Hepatocyte (in vitro differentiated cells): ENCODE data around the gene ADGRG7. TPM values are rescaled to one million over a fixed set of nuclear protein-coding genes. Genes with fewer than 3 reads are reported as not detected.

Experiments used
- DNase-seq: peaks from one replicate; pipeline ENCODE4 v3.0.0-alpha.2; 2016; ENCODE audit warnings: low spot score
- H2AFZ ChIP-seq: fragments of 200-600 bp; sonication (generic); 2 replicates; pipeline ENCODE4 v1.6.0; 2016; ENCODE audit warnings: antibody characterized with exemption, mild to moderate bottlenecking
- H3K27ac ChIP-seq: fragments of 200-600 bp; sonication (generic); 2 replicates; pipeline ENCODE4 v1.5.1; 2016; ENCODE audit warnings: mild to moderate bottlenecking
- H3K27me3 ChIP-seq: fragments of 200-600 bp; sonication (generic); 2 replicates; pipeline ENCODE4 v1.6.1; 2016
- H3K36me3 ChIP-seq: fragments of 200-600 bp; sonication (generic); replicated peaks from 2 replicates; pipeline ENCODE4 v1.5.1; 2016; ENCODE audit warnings: low read depth; ENCODE audit not compliant: insufficient read depth
- H3K4me1 ChIP-seq: fragments of 200-600 bp; sonication (generic); 2 replicates; pipeline ENCODE4 v1.5.1; 2016; ENCODE audit warnings: mild to moderate bottlenecking, moderate library complexity; ENCODE audit not compliant: insufficient read depth
- H3K4me2 ChIP-seq: fragments of 200-600 bp; sonication (generic); 2 replicates; pipeline ENCODE4 v1.6.0; 2016
- H3K4me3 ChIP-seq: fragments of 200-600 bp; sonication (generic); 2 replicates; pipeline ENCODE4 v1.5.1; 2016; ENCODE audit warnings: mild to moderate bottlenecking
- H3K79me2 ChIP-seq: fragments of 200-600 bp; sonication (generic); 2 replicates; pipeline ENCODE4 v1.6.0; 2017; ENCODE audit warnings: mild to moderate bottlenecking
- H3K9me2 ChIP-seq: fragments of 200-600 bp; sonication (generic); replicated peaks from 2 replicates; pipeline ENCODE4 v1.6.0; 2017; ENCODE audit warnings: mild to moderate bottlenecking; ENCODE audit not compliant: insufficient read depth
- H3K9me3 ChIP-seq: fragments of 200-600 bp; sonication (generic); 2 replicates; pipeline ENCODE4 v1.5.1; 2016; ENCODE audit warnings: low read depth, mild to moderate bottlenecking
- H4K20me1 ChIP-seq: fragments of 200-600 bp; sonication (generic); 2 replicates; pipeline ENCODE4 v1.6.0; 2016; ENCODE audit warnings: mild to moderate bottlenecking; ENCODE audit not compliant: insufficient read depth, poor library complexity, severe bottlenecking
- CTCF ChIP-seq: fragments of 200-600 bp; sonication (generic); IDR thresholded peaks from 2 replicates; pipeline ENCODE4 v1.5.1; 2016; ENCODE audit warnings: antibody characterized with exemption, mild to moderate bottlenecking; ENCODE audit not compliant: poor library complexity
- EZH2 ChIP-seq: fragments of 200-600 bp; sonication (generic); IDR thresholded peaks from 2 replicates; pipeline ENCODE4 v1.6.1; 2016; ENCODE audit warnings: antibody characterized with exemption, mild to moderate bottlenecking, borderline replicate concordance
- EZH2phosphoT487 ChIP-seq: fragments of 200-600 bp; sonication (generic); IDR thresholded peaks from one replicate; pipeline ENCODE4 v1.6.1; 2018; ENCODE audit warnings: antibody characterized with exemption, mild to moderate bottlenecking, low read depth, moderate library complexity; ENCODE audit not compliant: unreplicated experiment, severe bottlenecking
- WGBS: methylation state at CpG from one replicate; pipeline ENCODE4 v1.1.6; 2016; ENCODE audit warnings: low lambda C conversion rate; ENCODE audit errors: missing lambda C conversion rate; 5-methylcytosine and 5-hydroxymethylcytosine counted together
- polyA plus RNA-seq: library from polyadenylated mRNA; unstranded; fragments of >200 nt; fragmentation: Nextera tagmentation; extraction: Ambion mirVana; gene quantifications from 2 replicates; pipeline ENCODE4 v1.2.1, GENCODE V29; 2016
- total RNA-seq: library from RNA; depleted of rRNA; stranded (reverse); fragments of >200 nt; gene quantifications from 2 replicates; pipeline ENCODE4 v1.2.3, GENCODE V29; 2014

The ADGRG7 gene
- total and polyA plus RNA-seq, 2 experiments from 2014 or later = 4.9 to 33.3 TPM

DNA sequence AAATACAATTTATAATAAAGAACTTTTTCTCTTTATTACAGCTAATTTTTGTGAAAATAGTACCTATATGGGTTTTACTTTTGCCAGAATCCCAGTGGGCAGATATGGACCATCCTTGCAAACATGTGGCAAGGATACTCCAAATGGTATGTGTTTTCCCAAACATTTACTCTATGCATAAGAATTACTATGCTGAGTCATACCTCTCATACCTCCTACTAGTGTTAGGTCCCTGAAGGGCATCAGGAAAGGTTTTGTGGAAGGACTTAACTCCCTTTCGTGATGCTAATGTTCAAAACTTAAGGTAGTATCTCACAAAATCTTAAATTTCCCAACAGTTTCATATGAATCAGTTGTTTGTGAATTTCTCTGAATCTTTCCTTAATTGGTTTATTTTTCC lies 21.3 kb downstream of the ADGRG7 start:
- Histone ChIP-seq H3K79me2 (peaks cover 4% of the 10 kb centered on the region), H3K36me3 (no peaks in the 10 kb centered on the region), H3K4me3 (no peak overlapping the region), H3K27me3 (no peaks in the 10 kb centered on the region), H4K20me1 (no peaks in the 10 kb centered on the region), H3K9me3 (no peaks in the 10 kb centered on the region), H3K4me1 (peaks cover 1% of the 10 kb centered on the region), H2AFZ (no peak overlapping the region), H3K4me2 (no peak overlapping the region), H3K9me2 (no peaks in the 10 kb centered on the region), H3K27ac (no peak overlapping the region)
- WGBS = 88% methylated on average over 1 of the region's 1 CpG
- no peak for DNase-seq
- TF ChIP-seq CTCF (no peak), EZH2phosphoT487 (no peak), EZH2 (no peak)

GRCh38 chr3:100631236-100631635 lies 21.8 kb downstream of the ADGRG7 start:
- TF ChIP-seq EZH2 = no peak
- H3K36me3 ChIP-seq = no peaks in the 10 kb centered on the region
- no peaks in the 10 kb centered on the region for H4K20me1 ChIP-seq
- H3K79me2 ChIP-seq = peaks cover 4% of the 10 kb centered on the region
- no peaks in the 10 kb centered on the region for H3K9me2 ChIP-seq
- H2AFZ ChIP-seq = no peak overlapping the region
- WGBS = 94% methylated on average over 1 of the region's 1 CpG
- no peak for DNase-seq
- H3K27me3 ChIP-seq = no peaks in the 10 kb centered on the region
- no peaks in the 10 kb centered on the region for H3K9me3 ChIP-seq
- H3K4me3 ChIP-seq = no peak overlapping the region
- H3K27ac ChIP-seq = no peak overlapping the region
- peaks cover 7% of the 10 kb centered on the region for H3K4me1 ChIP-seq
- H3K4me2 ChIP-seq = no peak overlapping the region

GRCh38 chr3:100634493-100635272 lies 25.3 kb downstream of the ADGRG7 start:
- no peaks in the 10 kb centered on the region for H3K36me3 ChIP-seq
- H3K4me1 ChIP-seq = peaks cover 21% of the 10 kb centered on the region
- TF ChIP-seq EZH2 = no peak
- TF ChIP-seq CTCF = peak; percentile 38
- no peaks in the 10 kb centered on the region for H3K9me2 ChIP-seq
- H2AFZ ChIP-seq = no peak overlapping the region
- peak; percentile 49 for DNase-seq
- H3K27ac ChIP-seq = peak overlapping the region; percentile 80
- no peaks in the 10 kb centered on the region for H3K9me3 ChIP-seq
- 81% methylated on average over 5 of the region's 5 CpGs for WGBS
- H4K20me1 ChIP-seq = no peaks in the 10 kb centered on the region
- H3K4me3 ChIP-seq = no peak overlapping the region
- H3K79me2 ChIP-seq = peaks cover 4% of the 10 kb centered on the region
- peak overlapping the region; percentile 72 for H3K4me2 ChIP-seq
- no peaks in the 10 kb centered on the region for H3K27me3 ChIP-seq

- WGBS = 39% methylated on average over 3 of the region's 3 CpGs
- Histone ChIP-seq H3K79me2 (peaks cover 4% of the 10 kb centered on the region), H3K27ac (peak overlapping the region; percentile 80)
Observed at GRCh38 chr3:100635273-100635701, 25.9 kb downstream of the ADGRG7 start.

More at GRCh38 chr3:100635273-100635701, 25.9 kb downstream of the ADGRG7 start:
- Histone ChIP-seq H3K4me2 (peak overlapping the region; percentile 72), H3K9me3 (no peaks in the 10 kb centered on the region), H3K36me3 (no peaks in the 10 kb centered on the region), H2AFZ (no peak overlapping the region), H3K4me1 (peaks cover 21% of the 10 kb centered on the region), H3K27me3 (no peaks in the 10 kb centered on the region), H4K20me1 (no peaks in the 10 kb centered on the region), H3K4me3 (no peak overlapping the region), H3K9me2 (no peaks in the 10 kb centered on the region)
- TF ChIP-seq CTCF = no peak
- TF ChIP-seq EZH2 = no peak
- TF ChIP-seq EZH2phosphoT487 = no peak
- DNase-seq = peak; percentile 78
